Raji (cell line): ENCODE data around the gene TFB1M.

Experiments
- POLR2A ChIP-seq: IDR thresholded peaks from 2 replicates; pipeline ENCODE4 v1.6.1; 2011; ENCODE audit warnings: low read depth, low read length, control low read depth; ENCODE audit not compliant: insufficient read depth

Gene TFB1M

GRCh38 chr6:155216312-155217046 lies 97.8 kb downstream of the TFB1M start:
- TF ChIP-seq POLR2A = no peak

- TF ChIP-seq POLR2A = no peak
Measured at GRCh38 chr6:155215906-155216305, 98.4 kb downstream of the TFB1M start.

- no peak for TF ChIP-seq POLR2A
Measured at GRCh38 chr6:155213611-155214372, 100.5 kb downstream of the TFB1M start.

DNA sequence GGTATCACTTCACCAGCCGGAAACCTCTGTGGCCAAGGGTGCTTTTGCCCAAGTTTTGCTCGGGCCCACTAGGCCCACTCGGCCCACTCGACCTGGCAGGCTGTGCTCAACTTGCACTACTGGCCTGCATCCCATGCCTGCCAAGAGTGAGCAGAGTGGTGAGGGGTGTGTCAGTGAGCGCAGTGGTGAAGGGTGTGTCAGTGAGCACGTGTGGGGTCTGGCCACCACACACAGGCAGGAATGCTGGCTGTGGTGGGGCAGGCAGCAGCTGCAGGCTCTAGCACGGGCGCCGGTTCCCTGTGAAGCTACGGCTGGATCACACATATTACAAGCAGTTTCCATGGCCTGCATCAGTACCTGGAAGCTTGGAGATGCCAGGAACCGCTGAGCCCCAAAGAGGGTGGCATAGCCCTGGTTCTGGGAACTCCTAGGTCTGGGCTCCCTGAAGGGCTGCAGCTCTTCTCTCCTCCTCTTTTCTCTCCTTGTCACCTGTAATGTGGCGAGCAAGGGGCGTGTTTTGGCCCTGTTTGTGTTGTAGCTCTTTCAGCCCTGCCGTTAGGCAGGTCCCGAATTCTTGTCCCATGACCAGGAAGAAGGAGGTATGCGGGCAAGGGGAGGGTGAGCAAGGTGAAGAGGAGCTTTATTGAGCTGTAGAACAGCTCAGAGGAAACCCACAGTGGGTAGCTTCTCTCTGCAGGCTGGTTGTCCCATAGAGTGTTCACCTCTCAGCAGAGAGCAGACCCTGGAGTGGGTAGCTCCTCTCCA lies 101.5 kb downstream of the TFB1M start:
- no peak for TF ChIP-seq POLR2A

- TF ChIP-seq POLR2A = no peak
Measured at GRCh38 chr6:155212106-155212505, 102.2 kb downstream of the TFB1M start.

- TF ChIP-seq POLR2A = no peak
Measured at GRCh38 chr6:155207223-155207622, 107.1 kb downstream of the TFB1M start.
